Liver (tissue), 3 donors: ENCODE results near the gene ZNF678.

ENCODE experiments used
- ATF3 ChIP-seq: IDR thresholded peaks from 2 replicates; pipeline ENCODE4 v1.6.1; 2016; ENCODE audit warnings: antibody characterized with exemption
- CTCF ChIP-seq: fragments of 150-350 bp; IDR thresholded peaks from 2 replicates; pipeline ENCODE4 v1.5.1; 2017; ENCODE audit warnings: improper control_type of control experiment, low read depth, low read length; ENCODE audit not compliant: missing input control
- JUND ChIP-seq, 2 donors: IDR thresholded peaks; 2 replicates each; pipeline ENCODE4 v1.6.1; 2016; ENCODE audit warnings: antibody characterized with exemption in 2 of 2
- REST ChIP-seq: IDR thresholded peaks from 2 replicates; pipeline ENCODE4 v1.6.1; 2016; ENCODE audit warnings: antibody characterized with exemption, mild to moderate bottlenecking
- RXRA ChIP-seq, 2 donors: IDR thresholded peaks; 2 replicates each; pipeline ENCODE4 v1.6.1; 2017 to 2018; ENCODE audit warnings: antibody characterized with exemption in 2 of 2, mild to moderate bottlenecking in 1 of 2
- YY1 ChIP-seq: IDR thresholded peaks from 2 replicates; pipeline ENCODE4 v1.6.1; 2016; ENCODE audit warnings: antibody characterized with exemption, mild to moderate bottlenecking
- ZBTB33 ChIP-seq: IDR thresholded peaks from 2 replicates; pipeline ENCODE4 v1.6.1; 2016; ENCODE audit warnings: antibody characterized with exemption
- donor health status: healthy.
- donor health status: healthy.

- no peak for TF ChIP-seq ATF3
- no peak for TF ChIP-seq CTCF
- no peak for TF ChIP-seq RXRA (IDR thresholded peaks at IDR 0.05)
- TF ChIP-seq YY1: no peak
- no peak for TF ChIP-seq REST
- TF ChIP-seq JUND (IDR thresholded peaks at IDR 0.05): no peak
- TF ChIP-seq ZBTB33: no peak
These were observed 21.6 kb upstream of the ZNF678 start for GRCh38 chr1:227541796-227542152.
